Activated naive CD4-positive, alpha-beta T cell treated with anti-CD3 and anti-CD28 coated beads, Interleukin-2, amount 10 ng/mL, durations not matched to agents 7 days and 5 days (primary cell): ENCODE data around the gene RGL1.
"Not testable (repeated sequence)": the region's sequence is repeated elsewhere in the genome, so short reads cannot be mapped to it uniquely, and the experiment has no call there.

ENCODE experiments used
- CTCF ChIA-PET: fragments of 350-600 bp; sonication (Branson Sonifier 250); formaldehyde crosslinking; loops from one replicate; lab custom pipeline; 2021; ENCODE audit warnings: antibody characterized with exemption; lab: Charles Lee
- DNase-seq: peaks from one replicate; pipeline ENCODE4 v3.0.0-alpha.2; 2020
- H3K27ac Mint-ChIP-seq: one replicate; pipeline ENCODE4 v1.8.0; 2021; ENCODE audit warnings: mild to moderate bottlenecking, moderate library complexity, mixed read lengths
- H3K27me3 Mint-ChIP-seq: one replicate; pipeline ENCODE4 v1.8.0; 2021; ENCODE audit warnings: mild to moderate bottlenecking, mixed read lengths
- H3K36me3 Mint-ChIP-seq: one replicate; pipeline ENCODE4 v1.8.0; 2021; ENCODE audit warnings: mixed read lengths
- H3K4me1 Mint-ChIP-seq: one replicate; pipeline ENCODE4 v1.8.0; 2021; ENCODE audit warnings: mixed read lengths
- H3K4me3 Mint-ChIP-seq: one replicate; pipeline ENCODE4 v1.8.0; 2021; ENCODE audit warnings: mild to moderate bottlenecking, moderate library complexity, mixed read lengths
- H3K9me3 Mint-ChIP-seq: one replicate; pipeline ENCODE4 v1.8.0; 2021; ENCODE audit warnings: mixed read lengths

RGL1 gene

GRCh38 chr1:183778045-183778444 is 26.9 kb upstream of the RGL1 start:
- CTCF ChIA-PET: interaction anchor here (0.6 kb wide), 1 partner anchor 141 kb away, joined by 4 read pairs; no protein-coding TSS in a partner anchor
- H3K9me3 Mint-ChIP-seq: peaks cover 17% of the 10 kb centered on the region
- H3K27me3 Mint-ChIP-seq: no peaks in the 10 kb centered on the region
- no peak overlapping the region for H3K4me3 Mint-ChIP-seq
- H3K36me3 Mint-ChIP-seq: peaks cover 5% of the 10 kb centered on the region
- H3K27ac Mint-ChIP-seq: no peak overlapping the region
- DNase-seq: no peak
- no peaks in the 10 kb centered on the region for H3K4me1 Mint-ChIP-seq

- CTCF ChIA-PET: no interaction called here
- peaks cover 13% of the 10 kb centered on the region for H3K9me3 Mint-ChIP-seq
These were observed 26.1 kb upstream of the RGL1 start for GRCh38 chr1:183778568-183779433.

GRCh38 chr1:183780159-183780558 is 24.8 kb upstream of the RGL1 start:
- Mint-ChIP-seq H3K4me1 (no peaks in the 10 kb centered on the region), H3K9me3 (peaks cover 5% of the 10 kb centered on the region), H3K4me3 (no peak overlapping the region), H3K27ac (no peak overlapping the region), H3K36me3 (peaks cover under 1% of the 10 kb centered on the region), H3K27me3 (no peaks in the 10 kb centered on the region)
- DNase-seq: no peak
- CTCF ChIA-PET: no interaction called here

More at GRCh38 chr1:183778568-183779433, 26.1 kb upstream of the RGL1 start:
- peaks cover 5% of the 10 kb centered on the region for H3K36me3 Mint-ChIP-seq
- DNase-seq: no peak
- H3K4me3 Mint-ChIP-seq: no peak overlapping the region
- no peak overlapping the region for H3K27ac Mint-ChIP-seq
- no peaks in the 10 kb centered on the region for H3K4me1 Mint-ChIP-seq
- H3K27me3 Mint-ChIP-seq: no peaks in the 10 kb centered on the region

- Mint-ChIP-seq H3K9me3 (peaks cover 3% of the 10 kb centered on the region), H3K27ac (no peak overlapping the region), H3K4me1 (no peaks in the 10 kb centered on the region), H3K36me3 (no peaks in the 10 kb centered on the region), H3K4me3 (no peak overlapping the region), H3K27me3 (no peaks in the 10 kb centered on the region)
- CTCF ChIA-PET: no interaction called here
- no peak for DNase-seq
These were observed 24.2 kb upstream of the RGL1 start for GRCh38 chr1:183780757-183781156.

- no peak overlapping the region for H3K4me3 Mint-ChIP-seq
- CTCF ChIA-PET: no interaction called here
- no peak overlapping the region for H3K27ac Mint-ChIP-seq
These were observed 21.6 kb upstream of the RGL1 start for GRCh38 chr1:183783342-183783741.

GRCh38 chr1:183783767-183784637 is 20.9 kb upstream of the RGL1 start:
- Mint-ChIP-seq H3K9me3 (no peaks in the 10 kb centered on the region), H3K4me1 (no peaks in the 10 kb centered on the region), H3K27ac (no peak overlapping the region), H3K4me3 (no peak overlapping the region), H3K36me3 (no peaks in the 10 kb centered on the region), H3K27me3 (no peaks in the 10 kb centered on the region)
- CTCF ChIA-PET: no interaction called here
- no peak for DNase-seq

More at GRCh38 chr1:183783342-183783741, 21.6 kb upstream of the RGL1 start:
- no peaks in the 10 kb centered on the region for H3K36me3 Mint-ChIP-seq
- no peaks in the 10 kb centered on the region for H3K27me3 Mint-ChIP-seq
- H3K4me1 Mint-ChIP-seq: no peaks in the 10 kb centered on the region
- no peaks in the 10 kb centered on the region for H3K9me3 Mint-ChIP-seq
- no peak for DNase-seq

- H3K36me3 Mint-ChIP-seq, H3K27me3 Mint-ChIP-seq, H3K9me3 Mint-ChIP-seq, H3K27ac Mint-ChIP-seq, DNase-seq, H3K4me1 Mint-ChIP-seq, H3K4me3 Mint-ChIP-seq, CTCF ChIA-PET: not testable (repeated sequence)
These were observed 19.0 kb upstream of the RGL1 start for GRCh38 chr1:183785921-183786320.

- no peaks in the 10 kb centered on the region for H3K9me3 Mint-ChIP-seq
- CTCF ChIA-PET: no interaction called here
- H3K36me3 Mint-ChIP-seq: peaks cover 1% of the 10 kb centered on the region
- no peak overlapping the region for H3K4me3 Mint-ChIP-seq
- H3K27me3 Mint-ChIP-seq: no peaks in the 10 kb centered on the region
- DNase-seq: no peak
- no peak overlapping the region for H3K27ac Mint-ChIP-seq
- H3K4me1 Mint-ChIP-seq: no peaks in the 10 kb centered on the region
These were observed 17.2 kb upstream of the RGL1 start for GRCh38 chr1:183787704-183788103.

- no peaks in the 10 kb centered on the region for H3K9me3 Mint-ChIP-seq
- DNase-seq: no peak
- no peak overlapping the region for H3K4me3 Mint-ChIP-seq
- no peaks in the 10 kb centered on the region for H3K27me3 Mint-ChIP-seq
- H3K27ac Mint-ChIP-seq: no peak overlapping the region
- peaks cover 1% of the 10 kb centered on the region for H3K36me3 Mint-ChIP-seq
- CTCF ChIA-PET: no interaction called here
- H3K4me1 Mint-ChIP-seq: no peaks in the 10 kb centered on the region
These were observed 13.6 kb upstream of the RGL1 start for GRCh38 chr1:183791319-183791718.

- no peak for DNase-seq
- Mint-ChIP-seq H3K4me3 (no peak overlapping the region), H3K27ac (no peak overlapping the region), H3K36me3 (peaks cover 1% of the 10 kb centered on the region), H3K9me3 (no peaks in the 10 kb centered on the region), H3K27me3 (no peaks in the 10 kb centered on the region), H3K4me1 (no peaks in the 10 kb centered on the region)
- CTCF ChIA-PET: no interaction called here
These were observed 12.6 kb upstream of the RGL1 start for GRCh38 chr1:183792300-183792699.

- H3K27me3 Mint-ChIP-seq: no peaks in the 10 kb centered on the region
- no peaks in the 10 kb centered on the region for H3K4me1 Mint-ChIP-seq
- DNase-seq: no peak
- no peaks in the 10 kb centered on the region for H3K9me3 Mint-ChIP-seq
- CTCF ChIA-PET: no interaction called here
- no peak overlapping the region for H3K27ac Mint-ChIP-seq
- peaks cover 1% of the 10 kb centered on the region for H3K36me3 Mint-ChIP-seq
- H3K4me3 Mint-ChIP-seq: no peak overlapping the region
These were observed 10.8 kb upstream of the RGL1 start for GRCh38 chr1:183794088-183794487.

GRCh38 chr1:183800449-183800848 is 4.5 kb upstream of the RGL1 start:
- CTCF ChIA-PET: no interaction called here
- no peak for DNase-seq
- Mint-ChIP-seq H3K9me3 (peaks cover 16% of the 10 kb centered on the region), H3K4me1 (peaks cover 6% of the 10 kb centered on the region), H3K27ac (no peak overlapping the region), H3K36me3 (peaks cover 2% of the 10 kb centered on the region), H3K4me3 (no peak overlapping the region), H3K27me3 (peaks cover 17% of the 10 kb centered on the region)

GRCh38 chr1:183801649-183802048 is 3.3 kb upstream of the RGL1 start:
- Mint-ChIP-seq H3K27ac (no peak overlapping the region), H3K4me3 (no peak overlapping the region), H3K9me3 (peaks cover 16% of the 10 kb centered on the region), H3K4me1 (peaks cover 16% of the 10 kb centered on the region), H3K27me3 (peaks cover 25% of the 10 kb centered on the region), H3K36me3 (peaks cover 2% of the 10 kb centered on the region)
- CTCF ChIA-PET: no interaction called here
- DNase-seq: no peak

- DNase-seq: no peak
- no peak overlapping the region for H3K27ac Mint-ChIP-seq
- H3K36me3 Mint-ChIP-seq: peaks cover 2% of the 10 kb centered on the region
- peaks cover 26% of the 10 kb centered on the region for H3K27me3 Mint-ChIP-seq
- CTCF ChIA-PET: no interaction called here
- peaks cover 15% of the 10 kb centered on the region for H3K9me3 Mint-ChIP-seq
- peak overlapping the region; percentile 82 for H3K4me3 Mint-ChIP-seq
- peaks cover 20% of the 10 kb centered on the region for H3K4me1 Mint-ChIP-seq
These were observed 533 bp upstream of the RGL1 start for GRCh38 chr1:183804387-183804786.
